GM12878 (cell line): Measurements from ENCODE around the gene LRRC58. TPM values are rescaled to one million over a fixed set of nuclear protein-coding genes. Genes with fewer than 3 reads are reported as not detected.

Source experiments
- ATAC-seq: fragments of 200-7000 bp; cut with Tn5 transposase; 3 replicates; pipeline ENCODE4 v1.9.1; 2020; ENCODE audit warnings: mild to moderate bottlenecking, moderate library complexity
- BruUV-seq: library from RNA; stranded (reverse); fragments of 400-500 nt; replicated peaks from 2 replicates; lab custom pipeline; 2021; lab: Mats Ljungman, UMichigan
- CTCF ChIA-PET: fragments of 300-600 bp; sonication (Branson Sonifier 250); formaldehyde crosslinking; extraction: SDS; loops from one replicate; lab custom pipeline; 2021; ENCODE audit warnings: inconsistent platforms; lab: Yijun Ruan, JAX
- POLR2A ChIA-PET: fragments of 350-600 bp; formaldehyde crosslinking; extraction: SDS; loops from one replicate; lab custom pipeline; 2021; ENCODE audit warnings: inconsistent platforms; lab: Charles Lee
- RAD21 ChIA-PET: fragments of 300-600 bp; sonication (Branson Sonifier 250); formaldehyde crosslinking; loops from one replicate; lab custom pipeline; 2023; ENCODE audit warnings: antibody characterized with exemption; ENCODE audit not compliant: unreplicated experiment; lab: Charles Lee
- SMC1A ChIA-PET: fragments of 300-600 bp; sonication (Branson Sonifier 250); formaldehyde crosslinking; loops from one replicate; lab custom pipeline; 2023; ENCODE audit not compliant: unreplicated experiment, uncharacterized antibody; lab: Charles Lee
- DNase-seq: peaks from one replicate; pipeline ENCODE4 v3.0.0-alpha.2; 2011; ENCODE audit warnings: low read depth, low spot score
- FAIRE-seq: peaks from 3 replicates; lab custom pipeline; 2011; peaks lifted over from hg19 to GRCh38; lab: Jason Lieb, UNC
- H2AFZ ChIP-seq: 2 replicates; pipeline ENCODE4 v1.6.0; 2011; ENCODE audit warnings: low read depth, low read length, control low read depth; ENCODE audit not compliant: control insufficient read depth
- H3K27ac ChIP-seq: 2 replicates; pipeline ENCODE4 v1.5.1; 2011; ENCODE audit warnings: control low read depth; ENCODE audit not compliant: control insufficient read depth, insufficient read depth
- H3K27me3 ChIP-seq, 2 experiments: replicated peaks in 1 of 2; 2 replicates each; pipeline versions ENCODE4 v1.6.0 to v1.6.1; 2011; ENCODE audit warnings: low read length in 1 of 2; ENCODE audit not compliant: control insufficient read depth in 2 of 2, insufficient read depth in 2 of 2
- H3K36me3 ChIP-seq, 2 experiments: 2 replicates each; pipeline ENCODE4 v1.5.1; 2011; ENCODE audit warnings: low read length in 1 of 2; ENCODE audit not compliant: control insufficient read depth in 2 of 2, insufficient read depth in 2 of 2
- H3K4me1 ChIP-seq: 2 replicates; pipeline ENCODE4 v1.6.1; 2011; ENCODE audit warnings: mild to moderate bottlenecking, low read length, moderate library complexity, mixed read lengths; ENCODE audit not compliant: control insufficient read depth, insufficient read depth
- H3K4me2 ChIP-seq: 2 replicates; pipeline ENCODE4 v1.6.0; 2011; ENCODE audit warnings: control low read depth; ENCODE audit not compliant: control insufficient read depth, insufficient read depth
- H3K4me3 ChIP-seq: fragments of 200-600 bp; sonication (generic); 2 replicates; pipeline ENCODE4 v1.5.1; 2016
- H3K79me2 ChIP-seq: 2 replicates; pipeline ENCODE4 v1.6.0; 2011; ENCODE audit warnings: low read length; ENCODE audit not compliant: control insufficient read depth, insufficient read depth
- H3K9ac ChIP-seq: 2 replicates; pipeline ENCODE4 v1.8.0; 2011; ENCODE audit warnings: low read length, control low read depth, mixed read lengths; ENCODE audit not compliant: control insufficient read depth, insufficient read depth
- H3K9me3 ChIP-seq: replicated peaks from 3 replicates; pipeline ENCODE4 v1.5.1; 2011; ENCODE audit warnings: mild to moderate bottlenecking, low read length; ENCODE audit not compliant: control insufficient read depth, insufficient read depth
- H4K20me1 ChIP-seq: 2 replicates; pipeline ENCODE4 v1.6.0; 2011; ENCODE audit not compliant: control insufficient read depth, insufficient read depth
- WGBS: methylation state at CpG from one replicate; pipeline ENCODE4 v1.1.6; 2016; ENCODE audit warnings: low lambda C conversion rate; ENCODE audit not compliant: insufficient replicate concordance, insufficient coverage; ENCODE audit errors: missing lambda C conversion rate; 5-methylcytosine and 5-hydroxymethylcytosine counted together
- in situ Hi-C: fragments of 300-500 bp; cut with MboI; formaldehyde crosslinking; loops from 9 replicates; pipeline ENCODE4 v1.14.3; 2018; ENCODE audit warnings: mixed read lengths
- intact Hi-C: fragments of 100-400 bp; cut with micrococcal nuclease; formaldehyde crosslinking; loops from one replicate; pipeline ENCODE4 v1.14.2; 2022; ENCODE audit not compliant: unreplicated experiment
- polyA plus RNA-seq, 11 experiments: library from polyadenylated mRNA; depleted of rRNA in 4 of 11; unstranded in 6 of 11; stranded (reverse) in 5 of 11; fragments of >200 nt; fragmentation: Nextera tagmentation in 4 of 11; fragmentation: Illumina TruSeq in 1 of 11; extraction: Ambion mirVana in 4 of 11; extraction: Trizol in 1 of 11; gene quantifications; 1 replicate in 1 of 11; 2 replicates in 10 of 11; pipeline versions ENCODE4 v1.2.1 to v1.2.3, GENCODE V29; 2011 to 2016; ENCODE audit warnings: inconsistent platforms in 2 of 11, missing spikeins in 2 of 11, low read depth in 1 of 11
- total RNA-seq, 4 experiments: library from RNA; depleted of rRNA in 3 of 4; stranded (reverse); fragments of >200 nt in 3 of 4; fragmentation: Illumina TruSeq in 1 of 4; extraction: Trizol in 1 of 4; gene quantifications; 2 replicates each; pipeline versions ENCODE4 v1.2.1 to v1.2.3, GENCODE V29; 2013 to 2021
- TF ChIP-seq, protein P1 (sequence below): fragments of 450-650 bp; IDR thresholded peaks from 2 replicates; pipeline ENCODE4 v1.6.1; 2016; ENCODE audit warnings: mild to moderate bottlenecking
- TF ChIP-seq, protein P2 (sequence below): IDR thresholded peaks from 2 replicates; pipeline ENCODE4 v1.6.1; 2012; ENCODE audit warnings: improper control_type of control experiment, low read depth, low read length; ENCODE audit not compliant: insufficient replicate concordance

The LRRC58 gene
- total and polyA plus RNA-seq, 10 of the 15 experiments (the other 5 are each of a cell fraction or from before 2014, with no cell fraction given): 7.7 to 29.5 (median 18.8) TPM

DNA sequence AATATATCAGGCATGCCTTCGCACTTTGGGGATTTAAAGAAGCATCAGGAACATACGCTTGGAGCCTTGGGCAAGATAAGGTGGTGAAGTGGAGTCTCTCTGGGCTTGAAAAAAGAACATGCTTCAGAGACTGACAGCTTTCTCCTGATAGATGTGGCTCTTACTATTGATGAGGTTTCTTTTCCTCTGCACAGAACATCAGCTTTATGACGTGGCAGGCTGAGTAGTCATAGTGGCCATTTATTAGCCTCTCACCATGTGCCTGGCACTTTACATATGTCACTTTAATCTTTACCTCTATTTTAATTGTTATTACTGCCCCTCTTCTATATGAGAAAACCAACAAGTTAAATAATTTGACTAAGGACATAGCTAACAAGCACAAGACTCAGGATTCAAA, 19.0 kb upstream of the LRRC58 start:
- 29% methylated on average over 3 of the region's 3 CpGs for WGBS
- in situ Hi-C loops: no loop called here
- no peak overlapping the region for H3K4me3 ChIP-seq
- H2AFZ ChIP-seq: no peak overlapping the region
- H3K27me3 ChIP-seq: peaks cover 0 to 3% of the 10 kb centered on the region in 2 experiments; a peak in 3 of 4 replicates
- H3K36me3 ChIP-seq: no peaks in the 10 kb centered on the region
- DNase-seq (no peak), FAIRE-seq (no peak), ATAC-seq (peak; percentile 79)
- intact Hi-C loops: no loop called here
- H3K4me2 ChIP-seq: no peak overlapping the region
- H3K9ac ChIP-seq: no peak overlapping the region
- TF ChIP-seq, protein P1, sequence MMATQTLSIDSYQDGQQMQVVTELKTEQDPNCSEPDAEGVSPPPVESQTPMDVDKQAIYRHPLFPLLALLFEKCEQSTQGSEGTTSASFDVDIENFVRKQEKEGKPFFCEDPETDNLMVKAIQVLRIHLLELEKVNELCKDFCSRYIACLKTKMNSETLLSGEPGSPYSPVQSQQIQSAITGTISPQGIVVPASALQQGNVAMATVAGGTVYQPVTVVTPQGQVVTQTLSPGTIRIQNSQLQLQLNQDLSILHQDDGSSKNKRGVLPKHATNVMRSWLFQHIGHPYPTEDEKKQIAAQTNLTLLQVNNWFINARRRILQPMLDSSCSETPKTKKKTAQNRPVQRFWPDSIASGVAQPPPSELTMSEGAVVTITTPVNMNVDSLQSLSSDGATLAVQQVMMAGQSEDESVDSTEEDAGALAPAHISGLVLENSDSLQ: peak; percentile 40; the same call in 1 of the 2 replicates
- TF ChIP-seq, protein P2, sequence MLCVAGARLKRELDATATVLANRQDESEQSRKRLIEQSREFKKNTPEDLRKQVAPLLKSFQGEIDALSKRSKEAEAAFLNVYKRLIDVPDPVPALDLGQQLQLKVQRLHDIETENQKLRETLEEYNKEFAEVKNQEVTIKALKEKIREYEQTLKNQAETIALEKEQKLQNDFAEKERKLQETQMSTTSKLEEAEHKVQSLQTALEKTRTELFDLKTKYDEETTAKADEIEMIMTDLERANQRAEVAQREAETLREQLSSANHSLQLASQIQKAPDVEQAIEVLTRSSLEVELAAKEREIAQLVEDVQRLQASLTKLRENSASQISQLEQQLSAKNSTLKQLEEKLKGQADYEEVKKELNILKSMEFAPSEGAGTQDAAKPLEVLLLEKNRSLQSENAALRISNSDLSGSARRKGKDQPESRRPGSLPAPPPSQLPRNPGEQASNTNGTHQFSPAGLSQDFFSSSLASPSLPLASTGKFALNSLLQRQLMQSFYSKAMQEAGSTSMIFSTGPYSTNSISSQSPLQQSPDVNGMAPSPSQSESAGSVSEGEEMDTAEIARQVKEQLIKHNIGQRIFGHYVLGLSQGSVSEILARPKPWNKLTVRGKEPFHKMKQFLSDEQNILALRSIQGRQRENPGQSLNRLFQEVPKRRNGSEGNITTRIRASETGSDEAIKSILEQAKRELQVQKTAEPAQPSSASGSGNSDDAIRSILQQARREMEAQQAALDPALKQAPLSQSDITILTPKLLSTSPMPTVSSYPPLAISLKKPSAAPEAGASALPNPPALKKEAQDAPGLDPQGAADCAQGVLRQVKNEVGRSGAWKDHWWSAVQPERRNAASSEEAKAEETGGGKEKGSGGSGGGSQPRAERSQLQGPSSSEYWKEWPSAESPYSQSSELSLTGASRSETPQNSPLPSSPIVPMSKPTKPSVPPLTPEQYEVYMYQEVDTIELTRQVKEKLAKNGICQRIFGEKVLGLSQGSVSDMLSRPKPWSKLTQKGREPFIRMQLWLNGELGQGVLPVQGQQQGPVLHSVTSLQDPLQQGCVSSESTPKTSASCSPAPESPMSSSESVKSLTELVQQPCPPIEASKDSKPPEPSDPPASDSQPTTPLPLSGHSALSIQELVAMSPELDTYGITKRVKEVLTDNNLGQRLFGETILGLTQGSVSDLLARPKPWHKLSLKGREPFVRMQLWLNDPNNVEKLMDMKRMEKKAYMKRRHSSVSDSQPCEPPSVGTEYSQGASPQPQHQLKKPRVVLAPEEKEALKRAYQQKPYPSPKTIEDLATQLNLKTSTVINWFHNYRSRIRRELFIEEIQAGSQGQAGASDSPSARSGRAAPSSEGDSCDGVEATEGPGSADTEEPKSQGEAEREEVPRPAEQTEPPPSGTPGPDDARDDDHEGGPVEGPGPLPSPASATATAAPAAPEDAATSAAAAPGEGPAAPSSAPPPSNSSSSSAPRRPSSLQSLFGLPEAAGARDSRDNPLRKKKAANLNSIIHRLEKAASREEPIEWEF: no peak
- ChIA-PET RAD21 (no interaction called here), CTCF (interaction anchor here (1.6 to 2.1 kb wide), 2 partner anchors 14 to 49 kb away, joined by 3 to 7 read pairs; no protein-coding TSS in a partner anchor), POLR2A (no interaction called here), SMC1A (no interaction called here)
- H4K20me1 ChIP-seq: no peaks in the 10 kb centered on the region
- H3K27ac ChIP-seq: no peak overlapping the region
- no peaks in the 10 kb centered on the region for H3K79me2 ChIP-seq
- BruUV-seq: no TSS peak
- no peaks in the 10 kb centered on the region; the same call in 2 of the 3 replicates for H3K9me3 ChIP-seq
- no peaks in the 10 kb centered on the region for H3K4me1 ChIP-seq
